IMR-90 (cell line): ENCODE results near the gene METTL22.

ENCODE experiments used
- BHLHE40 ChIP-seq: fragments of 150-350 bp; IDR thresholded peaks from 2 replicates; pipeline ENCODE4 v1.6.1; 2016; ENCODE audit warnings: mild to moderate bottlenecking, low read depth, low read length
- POLR2A ChIP-seq: IDR thresholded peaks from 2 replicates; pipeline ENCODE4 v1.6.1; 2012; ENCODE audit warnings: mild to moderate bottlenecking, low read depth, low read length
- TF ChIP-seq, protein P1 (sequence below): conservative IDR thresholded peaks from 2 replicates; pipeline ENCODE4 v1.5.1; 2012; ENCODE audit warnings: mild to moderate bottlenecking, low read depth, low read length, improper control_type of control experiment

DNA sequence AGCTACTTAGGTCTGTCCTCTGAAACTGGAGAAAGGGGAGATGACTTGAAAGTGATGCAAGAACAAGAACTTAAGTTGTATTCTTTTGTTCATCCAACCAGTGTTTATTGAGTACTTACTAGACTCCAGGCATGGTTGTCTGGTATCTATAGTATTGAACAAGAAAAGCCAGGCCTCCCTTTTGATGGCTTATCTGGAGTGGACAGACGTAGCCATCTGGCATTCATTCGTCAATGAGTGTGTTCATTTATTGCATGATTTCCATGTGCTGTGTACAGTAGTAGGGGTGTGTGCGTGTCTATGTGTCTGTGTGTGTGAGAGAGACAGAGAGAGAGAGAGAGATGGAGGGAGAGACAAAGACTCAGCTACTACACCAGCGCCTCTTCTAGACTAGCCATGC lies 62.1 kb downstream of the METTL22 start:
- no peak for TF ChIP-seq BHLHE40
- no peak for TF ChIP-seq POLR2A
- TF ChIP-seq, protein P1, sequence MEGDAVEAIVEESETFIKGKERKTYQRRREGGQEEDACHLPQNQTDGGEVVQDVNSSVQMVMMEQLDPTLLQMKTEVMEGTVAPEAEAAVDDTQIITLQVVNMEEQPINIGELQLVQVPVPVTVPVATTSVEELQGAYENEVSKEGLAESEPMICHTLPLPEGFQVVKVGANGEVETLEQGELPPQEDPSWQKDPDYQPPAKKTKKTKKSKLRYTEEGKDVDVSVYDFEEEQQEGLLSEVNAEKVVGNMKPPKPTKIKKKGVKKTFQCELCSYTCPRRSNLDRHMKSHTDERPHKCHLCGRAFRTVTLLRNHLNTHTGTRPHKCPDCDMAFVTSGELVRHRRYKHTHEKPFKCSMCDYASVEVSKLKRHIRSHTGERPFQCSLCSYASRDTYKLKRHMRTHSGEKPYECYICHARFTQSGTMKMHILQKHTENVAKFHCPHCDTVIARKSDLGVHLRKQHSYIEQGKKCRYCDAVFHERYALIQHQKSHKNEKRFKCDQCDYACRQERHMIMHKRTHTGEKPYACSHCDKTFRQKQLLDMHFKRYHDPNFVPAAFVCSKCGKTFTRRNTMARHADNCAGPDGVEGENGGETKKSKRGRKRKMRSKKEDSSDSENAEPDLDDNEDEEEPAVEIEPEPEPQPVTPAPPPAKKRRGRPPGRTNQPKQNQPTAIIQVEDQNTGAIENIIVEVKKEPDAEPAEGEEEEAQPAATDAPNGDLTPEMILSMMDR = no peak
